Breast epithelium (tissue), 4 donors: ENCODE data around the gene DEPP1. TPM values are rescaled to one million over a fixed set of nuclear protein-coding genes. Genes with fewer than 3 reads are reported as not detected.

Experiments
- DNase-seq, 2 donors: peaks; one replicate each; pipeline ENCODE4 v3.0.0-alpha.2; 2019; ENCODE audit warnings: low spot score in 2 of 2
- H3K27ac ChIP-seq, 2 donors: fragments of 200-600 bp; sonication (generic) in 1 of 2; one replicate each; pipeline ENCODE4 v1.5.1; 2016 to 2019; ENCODE audit warnings: mild to moderate bottlenecking in 1 of 2
- H3K27me3 ChIP-seq, 2 donors: fragments of 200-600 bp; sonication (generic) in 1 of 2; one replicate each; pipeline versions ENCODE4 v1.5.1 to v1.6.0; 2017 to 2019; ENCODE audit warnings: control low read depth in 1 of 2, mild to moderate bottlenecking in 1 of 2
- H3K36me3 ChIP-seq: fragments of 200-600 bp; one replicate; pipeline ENCODE4 v1.5.1; 2019
- H3K4me1 ChIP-seq, 2 donors: fragments of 200-600 bp; sonication (generic); one replicate each; pipeline ENCODE4 v1.5.1; 2016 to 2019; ENCODE audit warnings: control low read depth in 1 of 2
- H3K4me3 ChIP-seq, 3 donors: fragments of 200-600 bp; sonication (generic); 1 replicate in 2 of 3; 2 replicates in 1 of 3; pipeline ENCODE4 v1.5.1; 2016 to 2019; ENCODE audit warnings: mild to moderate bottlenecking in 3 of 3, moderate library complexity in 2 of 3
- H3K9me3 ChIP-seq, 2 donors: fragments of 200-600 bp; sonication (generic) in 1 of 2; one replicate each; pipeline ENCODE4 v1.5.1; 2016 to 2019; ENCODE audit warnings: control low read depth in 1 of 2
- CTCF ChIP-seq, 3 donors: fragments of 450-650 bp; IDR thresholded peaks; one replicate each; pipeline ENCODE4 v1.5.1; 2016 to 2017; ENCODE audit warnings: antibody characterized with exemption in 3 of 3, mild to moderate bottlenecking in 3 of 3, moderate library complexity in 3 of 3
- POLR2A ChIP-seq: fragments of 450-650 bp; IDR thresholded peaks from one replicate; pipeline ENCODE4 v1.6.1; 2016; ENCODE audit warnings: antibody characterized with exemption, mild to moderate bottlenecking, moderate library complexity
- POLR2AphosphoS5 ChIP-seq, 3 donors: sonication (generic); formaldehyde crosslinking; IDR thresholded peaks; one replicate each; pipeline ENCODE4 v1.6.1; 2017; ENCODE audit warnings: antibody characterized with exemption in 3 of 3
- intact Hi-C: fragments of 100-400 bp; cut with DNase I; formaldehyde crosslinking; loops from one replicate; pipeline ENCODE4 v1.15.1; 2023; ENCODE audit warnings: low total_unique reads
- total RNA-seq, 3 donors: library from RNA; depleted of rRNA; stranded (reverse); fragments of >200 nt; gene quantifications; one replicate each; pipeline ENCODE4 v1.1.0, GENCODE V29; 2016

The DEPP1 gene
- total RNA-seq, 3 donors from 2014 or later, result 139 to 2,057 (median 460) TPM

- no peaks in the 10 kb centered on the region for H3K27me3 ChIP-seq
- no peaks in the 10 kb centered on the region for H3K9me3 ChIP-seq
- no peak for DNase-seq
- no peak overlapping the region for H3K27ac ChIP-seq
- intact Hi-C loops, result no loop called here
- TF ChIP-seq POLR2AphosphoS5 (IDR thresholded peaks at IDR 0.05), result no peak
- TF ChIP-seq POLR2A, result no peak
- TF ChIP-seq CTCF (IDR thresholded peaks at IDR 0.05), result no peak
- H3K4me3 ChIP-seq, result no peak overlapping the region
- no peaks in the 10 kb centered on the region for H3K36me3 ChIP-seq
- H3K4me1 ChIP-seq, result peaks cover 0 to 6% of the 10 kb centered on the region in 2 donors
Measured at GRCh38 chr10:44938956-44939355, 39.7 kb downstream of the DEPP1 start.

- no peak for DNase-seq
- H3K4me3 ChIP-seq, result no peak overlapping the region
- no peak overlapping the region for H3K27ac ChIP-seq
- no peaks in the 10 kb centered on the region for H3K9me3 ChIP-seq
- no peaks in the 10 kb centered on the region for H3K36me3 ChIP-seq
- no peak for TF ChIP-seq POLR2A
- TF ChIP-seq POLR2AphosphoS5 (IDR thresholded peaks at IDR 0.05), result peak in 1 of 3 donors; percentile 20
- intact Hi-C loops, result no loop called here
- no peaks in the 10 kb centered on the region for H3K27me3 ChIP-seq
- peaks cover 0 to 12% of the 10 kb centered on the region in 2 donors for H3K4me1 ChIP-seq
Measured at GRCh38 chr10:44937196-44938005, 41.2 kb downstream of the DEPP1 start.

GRCh38 chr10:44936314-44936975 lies 42.2 kb downstream of the DEPP1 start:
- TF ChIP-seq POLR2AphosphoS5 (IDR thresholded peaks at IDR 0.05) (no peak), POLR2A (no peak), CTCF (IDR thresholded peaks at IDR 0.05) (no peak)
- H3K36me3 ChIP-seq, result no peaks in the 10 kb centered on the region
- H3K4me3 ChIP-seq, result no peak overlapping the region
- no peak for DNase-seq
- intact Hi-C loops, result no loop called here
- no peaks in the 10 kb centered on the region for H3K27me3 ChIP-seq
- H3K27ac ChIP-seq, result peak overlapping the region; percentile 72 to 80
- H3K9me3 ChIP-seq, result no peaks in the 10 kb centered on the region
- peaks cover 0 to 12% of the 10 kb centered on the region in 2 donors for H3K4me1 ChIP-seq

- Histone ChIP-seq H3K36me3 (no peaks in the 10 kb centered on the region), H3K4me1 (peaks cover 0 to 12% of the 10 kb centered on the region in 2 donors), H3K9me3 (no peaks in the 10 kb centered on the region), H3K27ac (peak overlapping the region; percentile 72 to 80), H3K4me3 (no peak overlapping the region), H3K27me3 (no peaks in the 10 kb centered on the region)
- DNase-seq, result no peak
- TF ChIP-seq POLR2A (no peak), CTCF (IDR thresholded peaks at IDR 0.05) (no peak), POLR2AphosphoS5 (IDR thresholded peaks at IDR 0.05) (no peak)
- intact Hi-C loops, result no loop called here
Measured at GRCh38 chr10:44935966-44936295, 42.7 kb downstream of the DEPP1 start.

GRCh38 chr10:44935201-44935965 lies 43.2 kb downstream of the DEPP1 start:
- Histone ChIP-seq H3K4me3 (no peak overlapping the region), H3K27ac (peak overlapping the region; percentile 72 to 80), H3K27me3 (no peaks in the 10 kb centered on the region), H3K4me1 (peaks cover 0 to 12% of the 10 kb centered on the region in 2 donors), H3K9me3 (no peaks in the 10 kb centered on the region), H3K36me3 (no peaks in the 10 kb centered on the region)
- TF ChIP-seq CTCF (IDR thresholded peaks at IDR 0.05), result no peak
- peak; percentile 32 to 68 (median 48) for TF ChIP-seq POLR2AphosphoS5 (IDR thresholded peaks at IDR 0.05)
- DNase-seq, result peak in 1 of 2 donors; percentile 79
- intact Hi-C loops, result no loop called here
